HPDE6-E6E7 (cell line): ENCODE results near the gene C5orf46.
"Not testable (repeated sequence)": the region's sequence is repeated elsewhere in the genome, so short reads cannot be mapped to it uniquely, and the experiment has no call there.

Source experiments
- DNase-seq: peaks from one replicate; pipeline ENCODE4 v3.0.0; 2011; ENCODE audit warnings: missing footprints; ENCODE audit errors: extremely low spot score

Gene C5orf46

DNA sequence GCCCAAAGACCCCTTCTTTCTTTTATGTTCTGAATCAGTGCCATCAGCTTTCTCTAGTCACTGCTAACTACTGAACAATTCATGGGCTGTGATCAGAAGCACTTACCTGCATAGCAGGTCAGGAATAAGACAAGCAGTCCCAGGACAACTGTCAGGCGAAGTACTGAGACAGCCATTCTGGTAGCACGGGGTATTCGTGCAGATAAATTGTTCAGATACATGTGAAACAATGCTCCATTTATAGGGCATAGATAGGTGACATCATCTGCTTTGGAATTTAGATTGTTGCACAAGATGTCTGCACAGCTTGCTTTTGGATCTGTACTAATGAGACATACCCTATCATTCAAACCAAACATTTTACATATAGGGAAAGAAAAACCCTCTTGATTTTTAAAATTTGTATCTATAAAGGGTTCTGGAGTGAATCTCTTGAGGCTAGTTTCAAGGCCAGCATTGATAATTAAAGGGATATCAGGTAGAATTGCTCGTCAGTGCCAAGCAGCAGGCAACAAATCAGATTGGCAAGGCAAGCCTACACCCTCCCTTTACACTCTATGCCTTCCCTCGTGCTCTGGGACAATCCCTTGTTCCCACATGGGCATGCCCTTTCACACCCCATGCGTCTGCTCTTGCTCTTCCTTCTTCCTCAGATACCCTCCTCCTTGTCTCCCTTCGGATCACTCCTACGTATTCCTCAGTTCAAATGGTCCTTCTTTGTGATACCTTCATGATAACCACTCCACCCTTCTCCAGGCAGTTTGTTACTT lies at the start of gene C5orf46:
TSS of gene C5orf46 (minus strand) at position 213 of the 770 bp plus-strand sequence. CDS start at position 176, 37 bp downstream.
- DNase-seq = no peak

DNA sequence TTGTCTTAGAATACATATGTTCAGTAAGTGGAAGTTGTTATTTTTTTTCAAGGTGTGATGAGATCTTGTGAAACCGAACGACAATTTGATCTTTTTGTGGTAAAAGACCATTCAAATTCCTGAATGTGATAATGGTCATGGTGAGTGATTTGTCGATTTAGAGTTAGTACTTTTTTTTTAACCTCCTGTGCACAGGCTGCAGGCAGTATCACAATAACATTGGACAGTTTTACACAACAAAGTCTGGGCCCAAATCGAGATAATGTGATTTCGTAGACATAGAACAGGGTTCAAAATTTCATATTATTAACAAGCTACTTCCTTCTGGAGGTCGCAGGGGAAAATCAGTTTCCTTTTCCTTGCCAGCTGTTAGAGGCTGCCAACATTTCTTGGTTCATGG lies 48.6 kb upstream of the C5orf46 start:
- no peak for DNase-seq

DNA sequence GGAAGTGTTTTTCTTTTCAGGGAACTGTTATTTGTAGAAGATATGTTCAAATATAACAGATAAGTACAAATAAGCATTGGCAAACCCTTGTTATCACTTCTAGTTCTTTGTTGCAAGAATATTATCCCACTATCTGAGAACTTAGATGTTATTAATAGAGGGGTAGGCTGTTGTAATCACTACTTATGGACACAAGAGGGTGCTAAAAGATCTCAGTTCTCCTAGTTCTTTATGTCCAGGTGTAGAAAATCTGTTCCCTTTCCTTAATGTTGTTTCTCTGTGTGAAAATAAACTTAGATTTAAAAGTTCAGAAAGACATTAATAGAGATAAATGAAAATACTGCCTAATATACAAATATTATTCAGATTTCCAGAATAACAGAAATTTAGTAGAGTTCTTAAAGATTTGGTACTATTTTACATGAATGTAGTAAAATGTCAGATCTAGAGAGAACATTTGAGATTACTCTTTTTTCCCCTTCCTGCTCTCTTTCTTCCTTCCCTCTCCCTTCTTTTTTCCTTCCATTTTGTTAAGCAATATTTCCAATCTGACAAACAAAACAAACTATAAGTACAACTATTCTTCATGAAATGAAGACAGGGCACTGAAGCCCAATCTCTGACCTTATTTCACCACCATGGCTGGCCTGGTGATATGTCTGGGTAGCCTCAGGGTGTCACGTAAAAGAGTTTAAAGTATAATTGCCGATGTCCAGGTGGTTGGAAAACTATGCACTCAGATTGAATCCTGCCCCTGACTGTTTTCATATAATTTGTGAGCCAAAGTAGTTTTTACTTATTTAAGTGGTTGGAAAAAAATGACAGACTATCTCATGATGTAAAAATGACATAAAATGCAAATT lies 43.6 kb upstream of the C5orf46 start:
- peak; percentile 27 for DNase-seq

DNA sequence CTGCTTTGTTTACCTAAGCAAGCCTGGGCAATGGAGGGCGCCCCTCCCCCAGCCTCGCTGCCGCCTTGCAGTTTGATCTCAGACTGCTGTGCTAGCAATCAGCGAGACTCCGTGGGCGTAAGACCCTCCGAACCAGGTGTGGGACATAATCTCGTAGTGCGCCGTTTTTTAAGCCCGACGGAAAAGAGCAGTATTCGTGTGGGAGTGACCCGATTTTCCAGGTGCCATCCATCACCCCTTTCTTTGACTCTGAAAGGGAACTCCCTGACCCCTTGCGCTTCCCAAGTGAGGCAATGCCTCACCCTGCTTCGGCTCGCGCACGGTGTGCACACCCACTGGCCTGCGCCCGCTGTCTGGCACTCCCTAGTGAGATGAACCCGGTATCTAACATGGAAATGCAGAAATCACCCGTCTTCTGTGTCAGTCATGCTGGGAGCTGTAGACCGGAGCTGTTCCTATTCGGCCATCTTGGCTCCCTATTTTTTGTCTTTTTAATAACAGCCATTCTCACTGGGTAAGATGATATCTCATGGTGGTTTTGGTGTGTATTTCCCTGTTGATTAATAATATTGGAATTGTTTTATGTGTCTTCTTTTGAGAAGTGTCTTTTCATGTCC lies 40.4 kb upstream of the C5orf46 start:
- not testable (repeated sequence) for DNase-seq

DNA sequence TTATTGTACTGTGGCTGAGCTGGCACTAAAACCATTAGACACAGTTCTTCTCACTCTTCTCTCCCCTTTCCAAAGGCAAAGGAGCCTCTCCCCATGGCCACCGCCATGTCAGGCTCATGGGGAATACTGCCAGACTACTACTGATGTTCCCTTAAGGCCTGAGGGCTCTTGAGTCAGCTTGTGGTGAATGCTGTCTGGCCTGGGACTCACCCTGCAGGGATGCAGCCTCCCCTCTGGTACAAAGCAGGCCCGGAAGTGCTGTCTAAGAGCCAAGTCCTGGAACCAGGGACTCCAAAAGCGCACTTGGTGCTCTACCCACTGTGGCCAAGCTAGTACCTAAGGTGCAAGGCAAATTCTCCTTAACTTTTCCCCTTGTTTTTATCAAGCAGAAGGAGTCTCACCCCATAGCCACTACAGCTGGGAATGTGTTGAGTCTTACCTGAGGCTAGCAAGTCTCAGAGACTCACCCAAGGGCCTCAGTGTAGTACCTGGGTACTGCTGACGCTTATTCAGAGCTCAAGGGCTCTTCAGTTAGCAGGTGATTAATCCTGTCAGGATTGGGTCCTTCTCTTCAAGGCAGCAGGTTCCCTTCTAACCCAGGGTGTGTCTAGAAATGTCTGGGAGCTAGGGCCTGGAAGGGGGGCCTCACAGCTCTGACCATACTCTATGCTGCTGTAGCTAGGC lies 33.2 kb upstream of the C5orf46 start:
- no peak for DNase-seq

DNA sequence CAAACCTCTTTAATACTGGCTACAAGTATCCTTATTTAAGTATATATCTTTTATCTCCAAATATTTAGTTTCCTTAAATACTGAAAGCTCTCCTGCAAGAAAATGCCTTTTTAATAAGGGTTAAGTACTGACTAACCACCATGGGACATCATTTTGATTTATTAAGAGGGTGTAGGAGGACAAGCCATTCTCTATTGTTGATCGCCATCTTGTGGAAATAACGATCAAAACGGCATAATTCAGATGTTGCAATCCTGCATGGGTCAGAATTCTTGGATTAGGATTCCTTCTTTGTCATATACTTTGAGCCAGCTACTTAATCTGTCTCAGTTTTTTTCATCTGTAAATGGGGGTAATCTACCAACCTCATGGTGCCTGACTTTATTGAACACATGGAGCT lies 28.7 kb upstream of the C5orf46 start:
- peak; percentile 48 for DNase-seq

DNA sequence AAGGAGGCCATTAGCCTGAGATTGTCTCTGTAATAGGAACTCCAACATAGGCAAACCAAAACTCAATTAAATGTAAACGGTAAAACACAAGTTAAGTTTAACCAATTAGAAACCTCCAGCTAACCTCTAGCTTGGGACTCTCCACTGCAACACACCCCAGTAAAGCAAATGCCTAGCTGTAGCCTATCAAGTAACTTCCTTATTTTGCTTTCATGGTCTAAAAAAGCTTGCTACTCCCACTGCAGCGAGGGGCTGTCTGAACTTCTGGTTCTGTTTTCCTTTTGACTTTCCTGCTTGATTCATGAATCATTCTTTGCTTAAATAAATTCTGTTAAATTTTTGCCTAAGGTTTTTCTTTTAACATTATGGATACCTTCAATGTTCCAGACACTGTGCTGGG lies 24.4 kb upstream of the C5orf46 start:
- no peak for DNase-seq

DNA sequence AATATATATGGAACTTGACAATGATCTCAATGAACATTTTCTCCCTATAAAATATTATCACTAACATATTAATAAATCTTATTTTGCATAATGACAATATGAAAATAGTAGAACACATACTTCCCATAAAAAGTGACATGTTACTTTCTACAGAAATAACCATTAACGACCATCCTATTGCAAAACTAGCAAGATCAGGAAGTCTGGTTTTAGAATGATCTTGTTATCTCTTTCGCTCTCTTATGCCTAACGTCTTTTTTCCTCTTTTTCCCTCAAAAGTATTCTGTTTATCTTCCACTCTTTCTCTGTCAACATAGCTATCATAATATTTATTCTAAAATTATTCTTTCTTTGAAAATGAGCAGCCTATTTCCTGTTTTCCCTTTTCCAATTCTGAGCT lies 21.6 kb upstream of the C5orf46 start:
- DNase-seq = no peak

DNA sequence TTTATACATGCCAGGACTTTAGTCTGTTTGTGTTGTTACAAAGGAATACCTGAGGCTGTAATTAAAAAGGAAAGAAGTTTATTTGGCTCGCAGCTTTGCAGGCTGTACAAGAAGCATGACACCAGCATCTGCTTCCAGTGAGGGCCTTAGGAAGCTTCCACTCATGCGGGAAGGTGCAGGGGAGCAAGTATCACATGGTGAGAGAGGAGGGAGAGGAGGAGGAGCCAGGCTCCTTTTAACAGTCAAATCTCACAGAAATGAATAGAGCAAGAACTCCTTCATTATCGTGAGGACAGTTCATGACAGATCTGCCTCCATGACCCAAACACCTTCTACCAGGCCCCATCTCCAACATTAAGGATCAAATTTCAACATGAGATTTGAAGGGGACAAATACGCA lies 18.7 kb upstream of the C5orf46 start:
- no peak for DNase-seq

DNA sequence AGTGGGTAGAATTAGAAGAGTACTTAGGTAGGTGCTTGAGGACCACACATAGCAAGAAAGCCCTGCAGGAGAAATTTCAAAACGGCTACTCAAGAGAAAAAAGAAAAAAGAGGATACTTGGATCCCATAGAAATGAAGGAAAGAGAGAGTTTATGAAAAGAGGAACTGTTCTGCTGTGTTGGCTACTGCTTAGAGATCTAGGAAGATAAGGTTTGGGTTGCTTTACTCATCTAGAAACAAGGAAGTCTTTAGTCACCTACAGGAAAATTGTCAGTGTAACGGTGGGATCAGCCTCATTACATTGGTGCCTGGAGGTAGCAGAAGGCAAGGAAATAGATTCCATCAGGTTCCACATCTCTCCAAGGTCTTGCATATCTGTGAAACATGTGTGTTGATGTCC lies 14.8 kb upstream of the C5orf46 start:
- DNase-seq = no peak

DNA sequence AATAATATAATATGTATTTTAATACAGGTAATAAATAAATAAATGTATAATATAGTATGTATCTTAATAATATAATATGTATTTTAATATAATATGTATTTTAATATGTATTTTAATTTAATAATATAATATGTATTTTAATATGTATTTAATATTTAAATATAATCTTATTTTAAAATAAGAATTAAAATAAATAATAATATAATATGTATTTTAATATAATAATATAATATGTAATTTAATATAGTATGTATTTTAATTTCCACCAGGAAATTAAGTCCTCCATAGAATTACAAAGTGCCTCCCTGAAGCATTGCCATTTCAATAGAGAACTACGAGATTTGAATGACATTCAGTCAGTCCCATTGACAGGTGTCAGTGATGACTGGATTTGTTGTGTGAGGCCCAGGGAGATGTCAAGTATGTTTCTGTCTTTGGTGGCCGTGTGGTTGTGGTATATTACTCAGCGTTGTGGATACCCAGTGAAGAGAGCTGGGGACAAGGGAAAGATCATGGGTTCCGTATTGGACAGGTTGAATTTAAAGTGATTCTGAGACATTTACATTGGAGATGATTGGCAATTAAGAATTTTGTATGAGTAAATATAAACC lies 14.2 kb upstream of the C5orf46 start:
- DNase-seq = no peak

DNA sequence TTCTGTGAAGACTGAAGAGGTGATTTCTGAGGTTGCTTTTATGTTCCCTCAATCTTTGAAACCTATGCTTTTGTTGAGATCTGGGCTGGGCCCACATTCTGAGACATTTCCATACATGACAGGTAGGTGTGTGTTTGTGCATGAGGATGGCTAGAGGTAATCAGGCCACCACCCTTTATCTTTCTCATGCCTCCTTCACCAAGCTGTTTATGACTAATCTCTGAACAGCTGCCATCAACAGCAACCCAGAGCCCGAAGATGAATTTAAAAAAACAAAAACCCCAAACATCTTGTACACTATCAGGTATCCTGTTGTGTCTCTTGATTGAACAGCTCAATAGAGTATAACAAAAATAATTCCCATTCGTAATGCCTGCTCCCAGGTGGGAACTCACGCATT lies 12.6 kb upstream of the C5orf46 start:
- DNase-seq = no peak

DNA sequence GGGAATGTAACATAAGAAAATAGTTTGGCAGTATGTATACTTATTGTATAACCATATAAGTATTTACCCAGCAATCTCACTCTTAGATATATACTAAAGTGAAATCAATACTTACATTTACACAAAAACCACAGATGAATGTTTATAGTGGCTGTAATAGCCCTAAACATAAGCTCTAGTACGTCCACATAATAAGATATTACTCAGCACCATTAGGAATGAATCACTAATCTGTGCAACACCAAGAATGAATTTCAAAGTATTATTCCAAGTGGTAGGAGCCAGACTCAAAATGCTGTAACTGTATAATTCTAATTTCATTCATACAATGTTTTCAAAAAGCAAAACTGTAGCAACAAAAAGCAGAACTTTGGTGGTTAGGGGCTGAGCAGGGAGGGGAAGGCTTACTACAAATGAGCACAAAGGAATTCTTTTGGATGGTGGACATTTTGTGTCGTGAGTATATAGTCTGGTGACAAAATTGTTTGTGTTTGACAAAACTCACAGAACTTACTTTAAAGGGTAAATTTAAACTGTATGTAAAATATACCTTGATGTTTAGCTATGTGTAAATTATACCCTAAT lies 11.9 kb upstream of the C5orf46 start:
- DNase-seq = no peak

DNA sequence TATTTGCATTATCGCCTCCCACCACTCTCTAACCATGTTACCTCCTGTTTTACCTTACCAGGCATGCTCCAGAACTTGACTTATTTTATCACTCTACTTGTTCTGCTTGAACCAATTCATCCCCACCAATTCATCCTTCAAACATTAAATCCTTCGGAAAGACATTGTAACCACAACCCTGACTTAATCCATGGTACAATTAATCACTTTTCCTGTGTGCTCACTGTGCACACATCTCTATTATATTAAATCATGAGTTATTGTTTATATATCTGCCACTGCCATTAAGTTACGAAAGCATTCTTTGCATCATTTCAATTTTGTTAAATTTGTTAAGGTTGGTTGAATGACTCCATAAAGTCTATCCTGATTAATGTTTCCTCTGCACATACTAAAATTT lies 7.4 kb upstream of the C5orf46 start:
- DNase-seq = no peak

DNA sequence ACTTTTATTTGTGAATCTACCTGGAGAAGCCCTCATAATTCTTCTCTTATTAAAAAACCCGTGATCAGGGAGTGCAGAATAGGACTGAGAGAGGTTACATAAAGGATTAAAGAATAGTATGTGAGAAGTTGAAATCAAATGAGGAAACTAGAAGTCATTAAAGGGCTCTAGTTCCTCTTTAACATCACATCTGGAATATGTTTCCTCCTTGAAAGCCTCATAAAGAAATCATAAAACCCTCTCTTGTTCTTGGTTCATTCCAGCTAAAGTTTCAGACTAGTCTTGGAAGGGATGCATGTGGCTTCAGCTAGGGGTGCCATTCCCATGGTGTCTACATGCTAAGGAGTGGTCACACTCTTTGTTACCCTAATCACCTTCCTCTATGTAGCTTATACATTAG lies 5.7 kb upstream of the C5orf46 start:
- no peak for DNase-seq

DNA sequence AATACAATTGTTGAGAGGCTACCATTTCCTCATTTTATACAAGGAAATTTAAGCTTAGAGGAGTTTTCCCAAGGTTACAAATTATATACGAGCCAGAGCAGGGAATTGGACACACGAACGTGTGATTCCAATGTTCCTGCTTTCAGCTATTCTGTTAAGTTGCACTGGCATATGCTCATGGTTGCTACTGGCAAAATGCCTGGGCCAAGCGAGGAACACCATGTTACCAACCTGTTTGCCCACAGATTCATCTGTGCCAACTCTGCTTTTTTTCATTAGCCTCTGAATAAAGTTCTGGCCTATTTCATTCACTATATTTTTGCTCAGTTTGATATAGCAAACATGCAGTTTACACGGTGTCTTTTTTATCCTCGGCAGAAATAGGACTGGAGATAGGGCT lies 5.1 kb upstream of the C5orf46 start:
- DNase-seq = no peak

DNA sequence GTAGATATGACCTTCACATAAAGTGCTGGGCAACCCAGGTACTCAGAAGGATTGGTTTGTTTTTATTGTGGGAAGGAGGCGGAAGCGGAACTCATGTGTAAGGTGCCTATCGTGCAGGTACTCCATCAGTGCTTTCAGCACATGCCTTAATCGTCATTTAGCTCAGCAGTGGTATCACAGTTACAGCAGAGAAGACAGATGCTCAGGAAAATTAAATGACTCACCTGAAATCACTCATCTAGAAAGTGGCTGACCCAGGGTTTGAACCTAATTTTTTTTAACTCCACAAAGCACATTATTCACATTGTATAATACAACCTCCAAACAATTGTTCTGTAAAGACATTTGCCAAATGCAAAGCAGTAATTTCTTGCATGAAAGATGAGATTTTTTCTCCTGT lies 2.2 kb downstream of the C5orf46 start:
- no peak for DNase-seq

DNA sequence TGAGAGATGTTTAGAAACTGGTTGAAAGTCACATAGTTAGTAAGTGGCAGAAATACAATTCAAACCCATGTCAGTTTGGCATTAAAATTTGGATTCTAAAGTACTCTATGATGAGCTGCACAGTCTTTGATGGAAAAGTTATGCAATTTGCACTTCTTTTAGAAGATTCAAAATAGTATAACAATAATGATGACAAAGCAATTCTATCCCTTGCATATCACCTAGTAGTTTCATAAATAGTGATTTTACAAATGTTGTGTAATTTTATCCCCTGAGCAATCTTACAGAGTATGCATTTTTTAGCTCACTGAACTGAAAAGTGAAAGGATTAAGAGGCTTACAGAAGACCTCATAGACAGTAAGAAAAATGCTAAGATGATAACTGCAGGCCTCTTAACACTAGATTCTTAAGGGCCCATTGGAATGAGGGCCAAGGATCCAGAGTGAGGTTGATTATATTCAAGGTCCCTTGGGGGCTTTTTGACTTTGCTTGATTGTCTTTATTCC lies 3.7 kb downstream of the C5orf46 start:
- DNase-seq = no peak

DNA sequence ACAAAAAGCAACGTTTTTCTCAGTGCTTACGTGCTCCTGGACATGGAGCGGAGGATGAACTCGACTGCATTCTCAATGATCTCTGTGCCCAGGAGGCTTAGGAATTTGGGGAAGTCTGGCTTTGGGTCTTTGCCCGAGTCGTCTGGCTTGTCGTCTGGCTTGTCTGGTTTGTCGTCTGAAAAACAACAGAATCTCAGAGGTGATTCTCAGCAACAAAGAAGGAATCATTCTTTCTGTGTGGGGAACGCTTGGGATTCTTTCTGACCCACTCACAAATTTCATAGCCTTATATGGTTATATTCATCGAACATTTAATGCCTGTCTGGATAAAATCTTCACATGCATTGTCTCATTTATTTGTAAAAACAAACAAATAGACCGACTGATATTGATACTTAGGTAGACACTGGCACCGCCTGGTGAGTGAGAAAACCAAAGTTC lies 4.7 kb downstream of the C5orf46 start:
- no peak for DNase-seq

DNA sequence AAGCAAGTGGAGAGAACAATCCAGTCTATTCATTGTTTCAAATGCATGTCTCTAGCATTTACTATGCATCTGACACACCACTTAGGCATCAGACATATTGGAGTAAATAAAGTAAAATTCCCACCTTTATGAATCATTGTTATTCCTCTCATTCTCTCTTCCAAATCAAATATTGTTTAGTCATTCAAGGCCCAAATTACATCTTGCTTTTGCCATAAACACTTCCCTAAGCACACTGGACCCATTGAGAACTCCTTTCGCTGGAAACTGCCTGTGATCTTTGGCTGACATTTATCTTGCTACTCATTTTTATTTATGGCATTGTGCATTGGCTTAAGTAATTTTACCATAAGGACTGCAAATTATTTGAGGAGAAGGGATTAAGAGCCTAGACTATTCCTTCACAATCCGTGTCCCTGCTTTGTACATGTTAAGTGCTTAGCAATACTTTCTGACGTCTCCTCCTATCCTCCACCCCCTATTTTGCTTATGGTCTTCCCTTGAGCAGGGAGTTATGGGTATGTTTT lies 7.4 kb downstream of the C5orf46 start:
- DNase-seq = no peak

DNA sequence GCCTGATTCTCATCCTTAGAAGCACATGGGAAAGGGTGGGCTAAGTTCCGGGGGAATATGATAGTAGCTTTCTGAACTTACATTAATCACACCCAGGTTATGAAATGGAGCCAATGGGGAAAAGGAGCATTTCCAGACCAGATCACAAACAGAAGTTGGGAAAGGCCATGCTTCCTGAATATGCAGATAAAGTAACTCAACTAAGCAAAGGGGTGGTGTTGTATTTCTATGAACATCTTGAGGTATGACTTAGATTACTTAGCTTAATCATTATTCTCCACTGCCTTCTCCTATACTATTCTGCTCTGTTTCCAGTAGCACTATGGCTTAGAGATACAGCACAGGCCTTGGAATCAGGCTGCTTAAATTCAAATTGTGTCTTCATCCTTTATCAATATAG lies 10.5 kb downstream of the C5orf46 start:
- no peak for DNase-seq
